K562 (cell line): ENCODE results near the gene SYCN. TPM values are rescaled to one million over a fixed set of nuclear protein-coding genes. Genes with fewer than 3 reads are reported as not detected.

ENCODE experiments used
- ATAC-seq: fragments of 200-7000 bp; cut with Tn5 transposase; 3 replicates; pipeline ENCODE4 v1.9.1; 2020; ENCODE audit warnings: moderate library complexity
- BruUV-seq: library from RNA; stranded (reverse); fragments of 400-500 nt; replicated peaks from 2 replicates; lab custom pipeline; 2021; lab: Mats Ljungman, UMichigan
- CTCF ChIA-PET: fragments of 300-600 bp; formaldehyde crosslinking; extraction: SDS; loops from one replicate; lab custom pipeline; 2021; ENCODE audit warnings: low intra/inter-chr PET ratio; lab: Yijun Ruan, JAX
- POLR2A ChIA-PET: fragments of 300-600, 350-650 bp; sonication (Branson Sonifier 250); formaldehyde crosslinking; extraction: SDS; loops from one replicate; lab custom pipeline; 2021; ENCODE audit warnings: antibody characterized with exemption, inconsistent platforms; lab: Yijun Ruan, JAX
- DNase-seq, 4 experiments: peaks; one replicate each; pipeline versions ENCODE4 v3.0.0 to v3.0.0-alpha.2; 2011 to 2018; ENCODE audit warnings: low spot score in 3 of 4, mixed read lengths in 3 of 4; ENCODE audit errors: extremely low read depth in 1 of 4
- FAIRE-seq: peaks from 2 replicates; lab custom pipeline; 2011; peaks lifted over from hg19 to GRCh38; lab: Jason Lieb, UNC
- H2AFZ ChIP-seq: 2 replicates; pipeline ENCODE4 v1.6.0; 2011; ENCODE audit warnings: low read depth, low read length, control low read depth, inconsistent platforms
- H3K27ac ChIP-seq: fragments of 200-600 bp; 3 replicates; pipeline ENCODE4 v1.8.0; 2011; ENCODE audit warnings: low read depth, mild to moderate bottlenecking, control low read depth, inconsistent platforms, low read length, moderate library complexity, mixed read lengths; ENCODE audit errors: extremely low read depth
- H3K27me3 ChIP-seq, 2 experiments: fragments of 300-600 bp in 1 of 2; 2 replicates in 1 of 2; 3 replicates in 1 of 2; pipeline versions ENCODE4 v1.6.0 to v1.8.0; 2011; ENCODE audit warnings: inconsistent platforms in 2 of 2, low read length in 2 of 2, mild to moderate bottlenecking in 1 of 2, mixed read lengths in 1 of 2, moderate library complexity in 1 of 2; ENCODE audit not compliant: control insufficient read depth in 2 of 2, insufficient read depth in 2 of 2
- H3K36me3 ChIP-seq: fragments of 300-600 bp; 3 replicates; pipeline ENCODE4 v1.8.0; 2011; ENCODE audit warnings: mild to moderate bottlenecking, low read length, inconsistent platforms; ENCODE audit not compliant: control insufficient read depth, insufficient read depth
- H3K4me1 ChIP-seq, 2 experiments: fragments of 200-600 bp in 1 of 2; replicated peaks in 1 of 2; 2 replicates in 1 of 2; 3 replicates in 1 of 2; pipeline versions ENCODE4 v1.5.1 to v1.8.0; 2011; ENCODE audit warnings: inconsistent platforms in 2 of 2, low read length in 2 of 2, mild to moderate bottlenecking in 1 of 2, mixed read lengths in 1 of 2, moderate library complexity in 1 of 2; ENCODE audit not compliant: control insufficient read depth in 2 of 2, insufficient read depth in 2 of 2
- H3K4me2 ChIP-seq: 2 replicates; pipeline ENCODE4 v1.6.1; 2011; ENCODE audit warnings: low read length, control low read depth, inconsistent platforms, mixed read lengths; ENCODE audit not compliant: insufficient read depth
- H3K4me3 ChIP-seq: fragments of 200-600 bp; sonication (generic), shearing (Covaris generic); 2 replicates; pipeline ENCODE4 v1.5.1; 2016; ENCODE audit warnings: control low read depth, inconsistent platforms
- H3K79me2 ChIP-seq: fragments of 200-600 bp; 3 replicates; pipeline ENCODE4 v1.8.0; 2011; ENCODE audit warnings: low read length, inconsistent platforms; ENCODE audit not compliant: control insufficient read depth, insufficient read depth
- H3K9ac ChIP-seq, 2 experiments: 2 replicates each; pipeline versions ENCODE4 v1.6.0 to v1.6.1; 2011; ENCODE audit warnings: low read depth in 2 of 2, low read length in 2 of 2, control low read depth in 1 of 2, inconsistent platforms in 1 of 2, mild to moderate bottlenecking in 1 of 2, mixed read lengths in 1 of 2; ENCODE audit not compliant: insufficient read depth in 1 of 2
- H3K9me1 ChIP-seq: one replicate; pipeline ENCODE4 v1.6.0; 2011; ENCODE audit warnings: inconsistent platforms, mild to moderate bottlenecking, low read length, moderate library complexity; ENCODE audit not compliant: control insufficient read depth, insufficient read depth
- H3K9me3 ChIP-seq: replicated peaks from 2 replicates; pipeline ENCODE4 v1.5.1; 2011; ENCODE audit warnings: low read depth, low read length, inconsistent platforms; ENCODE audit not compliant: control insufficient read depth, insufficient read depth
- H4K20me1 ChIP-seq: replicated peaks from 2 replicates; pipeline ENCODE4 v1.6.1; 2011; ENCODE audit warnings: low read length, inconsistent platforms, mixed read lengths; ENCODE audit not compliant: control insufficient read depth, insufficient read depth
- NBN ChIP-seq: fragments of 450-650 bp; IDR thresholded peaks from 2 replicates; pipeline ENCODE4 v1.6.1; 2016; ENCODE audit warnings: low read depth, mild to moderate bottlenecking
- NFIC ChIP-seq: fragments of 450-650 bp; IDR thresholded peaks from 2 replicates; pipeline ENCODE4 v1.6.1; 2017; ENCODE audit warnings: mild to moderate bottlenecking, inconsistent platforms
- PML ChIP-seq: IDR thresholded peaks from 2 replicates; pipeline ENCODE4 v1.6.1; 2012; ENCODE audit warnings: low read length, inconsistent platforms
- RBM25 ChIP-seq: fragments of 200-400 bp; formaldehyde crosslinking; IDR thresholded peaks from 2 replicates; pipeline ENCODE4 v1.6.1; 2018; ENCODE audit warnings: low read length, low read depth, moderate library complexity; ENCODE audit not compliant: severe bottlenecking
- RFX1 ChIP-seq: fragments of 450-650 bp; IDR thresholded peaks from 2 replicates; pipeline ENCODE4 v1.6.1; 2016; ENCODE audit warnings: mild to moderate bottlenecking, moderate library complexity
- WGBS: fragments of 100-300 bp; shearing (Covaris generic); methylation state at CpG from one replicate; pipeline ENCODE4 v1.1.6; 2016; ENCODE audit warnings: low coverage, mixed read lengths; ENCODE audit not compliant: insufficient coverage; ENCODE audit errors: missing lambda C conversion rate; 5-methylcytosine and 5-hydroxymethylcytosine counted together
- in situ Hi-C: fragments of 300-500 bp; cut with MboI; formaldehyde crosslinking; loops from 4 replicates; pipeline ENCODE4 v1.15.0; 2018; ENCODE audit warnings: inconsistent platforms, mixed read lengths
- intact Hi-C: fragments of 100-400 bp; cut with micrococcal nuclease; formaldehyde crosslinking; loops from 2 replicates; pipeline ENCODE4 v1.14.2; 2022
- polyA plus RNA-seq, 8 experiments: library from polyadenylated mRNA; depleted of rRNA in 4 of 8; stranded (reverse) in 5 of 8; unstranded in 3 of 8; fragments of >200 nt; fragmentation: Nextera tagmentation in 2 of 8; fragmentation: Illumina TruSeq in 1 of 8; extraction: Ambion mirVana in 2 of 8; extraction: Trizol in 1 of 8; gene quantifications; 2 replicates each; pipeline versions ENCODE4 v1.2.1 to v1.2.3, GENCODE V29; 2011 to 2014; ENCODE audit warnings: inconsistent platforms in 1 of 8, missing spikeins in 1 of 8
- total RNA-seq, 7 experiments: library from RNA; depleted of rRNA in 6 of 7; stranded (reverse); fragments of >200 nt in 6 of 7; fragmentation: Illumina TruSeq in 2 of 7; extraction: Trizol in 2 of 7; gene quantifications; 2 replicates each; pipeline versions ENCODE4 v1.2.1 to v1.2.3, GENCODE V29; 2011 to 2021; ENCODE audit warnings: low replicate concordance in 1 of 7

The SYCN gene
- total and polyA plus RNA-seq, 9 of the 15 experiments (the other 6 are each of a cell fraction or from before 2014, with no cell fraction given): not detected

- H3K27me3 ChIP-seq: peaks cover 3 to 24% of the 10 kb centered on the region in 2 experiments; a peak in 2 of 5 replicates
- no peaks in the 10 kb centered on the region for H3K36me3 ChIP-seq
- no peaks in the 10 kb centered on the region for H3K9me3 ChIP-seq
- H3K4me2 ChIP-seq: no peak overlapping the region
- POLR2A ChIA-PET: no interaction called here
- in situ Hi-C loops (loop anchor here (5.0 kb wide), 1 partner anchor 71 kb away; no protein-coding TSS in a partner anchor), intact Hi-C loops (no loop called here)
- H3K9me1 ChIP-seq: no peaks in the 10 kb centered on the region
- H3K27ac ChIP-seq: no peak overlapping the region
- 23% methylated on average over 2 of the region's 2 CpGs for WGBS
- no peak overlapping the region for H2AFZ ChIP-seq
- CTCF ChIA-PET: no interaction called here
- no peak overlapping the region for H3K4me3 ChIP-seq
- FAIRE-seq (no peak), DNase-seq (no peak), ATAC-seq (no peak)
- no peak overlapping the region; a peak in 1 of 4 replicates for H3K9ac ChIP-seq
- H4K20me1 ChIP-seq: peaks cover 4% of the 10 kb centered on the region; the same call in 1 of the 2 replicates
- H3K4me1 ChIP-seq: peaks cover 0 to 20% of the 10 kb centered on the region in 2 experiments; a peak in 3 of 5 replicates
- no peaks in the 10 kb centered on the region for H3K79me2 ChIP-seq
- TF ChIP-seq NBN (no peak), NFIC (peak; percentile 51), RBM25 (peak; percentile 19)
- BruUV-seq: no TSS peak
Measured at GRCh38 chr19:39192846-39193245, 11.2 kb downstream of the SYCN start.

DNA sequence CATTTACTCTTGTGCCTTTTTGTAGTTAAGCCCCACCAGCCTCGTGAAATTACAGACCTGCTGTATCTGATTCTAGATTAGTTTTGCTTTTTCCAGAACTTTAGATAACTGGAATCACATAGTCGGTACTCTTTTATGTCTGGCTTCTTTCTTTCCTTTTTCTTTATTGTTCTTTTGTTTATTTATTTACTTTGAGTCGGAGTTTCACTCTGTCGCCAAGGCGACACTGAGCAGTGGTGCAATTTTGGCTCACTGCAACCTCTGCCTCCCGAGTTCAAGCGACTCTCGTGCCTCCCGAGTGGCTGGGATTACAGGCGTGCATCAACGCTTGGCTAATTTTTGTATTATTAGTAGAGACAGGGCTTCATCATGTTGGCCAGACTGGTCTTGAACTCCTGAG is 13.3 kb downstream of the SYCN start:
- DNase-seq (no peak), FAIRE-seq (no peak), ATAC-seq (no peak)
- no peaks in the 10 kb centered on the region for H3K79me2 ChIP-seq
- H3K4me1 ChIP-seq: peaks cover 0 to 6% of the 10 kb centered on the region in 2 experiments; a peak in 3 of 5 replicates
- H2AFZ ChIP-seq: no peak overlapping the region
- TF ChIP-seq PML: no peak
- peak; percentile 59; the same call in 1 of the 2 replicates for TF ChIP-seq RFX1
- H3K9ac ChIP-seq: no peak overlapping the region
- H3K4me2 ChIP-seq: no peak overlapping the region
- 28% methylated on average over 11 of the region's 11 CpGs for WGBS
- ChIA-PET POLR2A (interaction anchor here (0.6 kb wide), 1 partner anchor 16 kb away, joined by 3 read pairs; no protein-coding TSS in a partner anchor), CTCF (interaction anchor here (0.6 kb wide), 1 partner anchor 68 kb away, joined by 3 read pairs; no protein-coding TSS in a partner anchor)
- H3K9me1 ChIP-seq: no peaks in the 10 kb centered on the region
- no peak overlapping the region for H3K27ac ChIP-seq
- intact Hi-C loops: no loop called here
- H3K4me3 ChIP-seq: no peak overlapping the region
- peaks cover 0 to 6% of the 10 kb centered on the region in 2 experiments; a peak in 2 of 5 replicates for H3K27me3 ChIP-seq
- H3K9me3 ChIP-seq: no peaks in the 10 kb centered on the region
- no peaks in the 10 kb centered on the region; the same call in 1 of the 2 replicates for H4K20me1 ChIP-seq
- H3K36me3 ChIP-seq: no peaks in the 10 kb centered on the region
- no TSS peak for BruUV-seq
- in situ Hi-C loops: loop anchor here (5.0 kb wide), 1 partner anchor 68 kb away; no protein-coding TSS in a partner anchor
